Gastrocnemius medialis (tissue), 4 donors: ENCODE data around the gene EPRS1.

Experiments
- CTCF ChIP-seq, 5 experiments: fragments of 450-650 bp in 3 of 5; fragments of 200-600 bp in 2 of 5; sonication (generic) in 2 of 5; IDR thresholded peaks in 4 of 5; conservative IDR thresholded peaks in 1 of 5; 1 replicate in 4 of 5; 2 replicates in 1 of 5; pipeline ENCODE4 v1.5.1; 2016 to 2019; ENCODE audit warnings: antibody characterized with exemption in 5 of 5, mild to moderate bottlenecking in 3 of 5, moderate library complexity in 3 of 5
- POLR2A ChIP-seq, 2 donors: fragments of 450-650 bp; IDR thresholded peaks; one replicate each; pipeline ENCODE4 v1.6.1; 2017; ENCODE audit warnings: antibody characterized with exemption in 2 of 2, mild to moderate bottlenecking in 2 of 2, moderate library complexity in 2 of 2

- TF ChIP-seq CTCF (IDR thresholded peaks at IDR 0.05 in 4 of 5, conservative IDR thresholded peaks at IDR 0.05 in 1 of 5) (no peak), POLR2A (IDR thresholded peaks at IDR 0.05) (no peak)
Observed at GRCh38 chr1:220062629-220063028, 16.3 kb upstream of the EPRS1 start.
